H9 (cell line): ENCODE data around the gene SLC48A1. TPM values are rescaled to one million over a fixed set of nuclear protein-coding genes. Genes with fewer than 3 reads are reported as not detected.
A peak's percentile ranks its signal among the peaks of the same experiment; 100 is the strongest.

Source experiments
- DNase-seq: peaks from one replicate; pipeline ENCODE4 v3.0.0-alpha.2; 2017
- H2AFZ ChIP-seq: one replicate; pipeline ENCODE4 v1.6.1; 2013; ENCODE audit warnings: mild to moderate bottlenecking, low read length, control low read depth, moderate library complexity
- H2AK5ac ChIP-seq: 2 replicates; pipeline ENCODE4 v1.6.1; 2013; ENCODE audit warnings: low read length, control low read depth, mixed read lengths; ENCODE audit not compliant: insufficient read length
- H2BK120ac ChIP-seq: one replicate; pipeline ENCODE4 v1.6.1; 2013; ENCODE audit warnings: low read depth, mild to moderate bottlenecking, low read length, control low read depth, inconsistent platforms; ENCODE audit not compliant: poor library complexity, severe bottlenecking
- H2BK12ac ChIP-seq: 2 replicates; pipeline ENCODE4 v1.6.1; 2013; ENCODE audit warnings: low read length, control low read depth, mixed read lengths, low read depth; ENCODE audit not compliant: insufficient read length
- H2BK15ac ChIP-seq: 2 replicates; pipeline ENCODE4 v1.6.1; 2013; ENCODE audit warnings: low read depth, low read length, control low read depth
- H2BK20ac ChIP-seq: one replicate; pipeline ENCODE4 v1.6.1; 2013; ENCODE audit warnings: low read depth, mild to moderate bottlenecking, low read length, control low read depth, inconsistent platforms; ENCODE audit not compliant: poor library complexity, severe bottlenecking
- H2BK5ac ChIP-seq: 2 replicates; pipeline ENCODE4 v1.6.1; 2013; ENCODE audit warnings: low read length, control low read depth, mixed read lengths; ENCODE audit not compliant: insufficient read length
- H3K14ac ChIP-seq: 2 replicates; pipeline ENCODE4 v1.6.1; 2013; ENCODE audit warnings: low read length, control low read depth; ENCODE audit not compliant: insufficient read depth
- H3K18ac ChIP-seq: 2 replicates; pipeline ENCODE4 v1.6.1; 2013; ENCODE audit warnings: low read depth, mild to moderate bottlenecking, mixed read lengths, low read length, control low read depth; ENCODE audit not compliant: insufficient read length
- H3K23ac ChIP-seq: 2 replicates; pipeline ENCODE4 v1.6.1; 2013; ENCODE audit warnings: low read length, control low read depth, mixed read lengths, low read depth; ENCODE audit not compliant: insufficient read length
- H3K23me2 ChIP-seq: 2 replicates; pipeline ENCODE4 v1.6.1; 2013; ENCODE audit warnings: low read depth, mild to moderate bottlenecking, mixed read lengths, low read length, control low read depth; ENCODE audit not compliant: insufficient read length, poor library complexity, severe bottlenecking
- H3K27ac ChIP-seq: 2 replicates; pipeline ENCODE4 v1.5.1; 2013; ENCODE audit warnings: low read length, control low read depth, mixed read lengths, low read depth; ENCODE audit not compliant: insufficient read length
- H3K27me3 ChIP-seq: 2 replicates; pipeline ENCODE4 v1.6.1; 2013; ENCODE audit warnings: low read length, control low read depth, inconsistent platforms; ENCODE audit not compliant: insufficient read depth
- H3K4ac ChIP-seq: 2 replicates; pipeline ENCODE4 v1.6.1; 2013; ENCODE audit warnings: low read depth, mild to moderate bottlenecking, control low read depth, inconsistent platforms, low read length, moderate library complexity
- H3K4me1 ChIP-seq: 2 replicates; pipeline ENCODE4 v1.6.1; 2013; ENCODE audit warnings: low read length, control low read depth, inconsistent platforms; ENCODE audit not compliant: insufficient read depth
- H3K4me2 ChIP-seq: 2 replicates; pipeline ENCODE4 v1.6.1; 2013; ENCODE audit warnings: low read length, control low read depth, mixed read lengths; ENCODE audit not compliant: insufficient read length, insufficient read depth
- H3K56ac ChIP-seq: 2 replicates; pipeline ENCODE4 v1.6.1; 2013; ENCODE audit warnings: low read depth, mild to moderate bottlenecking, mixed read lengths, low read length, control low read depth; ENCODE audit not compliant: insufficient read length
- H3K79me1 ChIP-seq: 2 replicates; pipeline ENCODE4 v1.6.1; 2013; ENCODE audit warnings: low read depth, mild to moderate bottlenecking, moderate library complexity, low read length, control low read depth, inconsistent platforms; ENCODE audit not compliant: insufficient read depth, poor library complexity, severe bottlenecking
- H3K79me2 ChIP-seq: 2 replicates; pipeline ENCODE4 v1.6.1; 2013; ENCODE audit warnings: low read length, control low read depth, inconsistent platforms; ENCODE audit not compliant: insufficient read depth
- H3K9ac ChIP-seq: 2 replicates; pipeline ENCODE4 v1.6.1; 2013; ENCODE audit warnings: low read length, control low read depth, mixed read lengths; ENCODE audit not compliant: insufficient read length; ENCODE audit errors: extremely low read depth
- H3K9me3 ChIP-seq: one replicate; pipeline ENCODE4 v1.6.1; 2013; ENCODE audit warnings: low read depth, low read length, inconsistent platforms; ENCODE audit not compliant: control insufficient read depth
- H3T11ph ChIP-seq: one replicate; pipeline ENCODE4 v1.6.1; 2013; ENCODE audit warnings: mild to moderate bottlenecking, low read length, control low read depth, inconsistent platforms
- H4K20me1 ChIP-seq: one replicate; pipeline ENCODE4 v1.6.1; 2013; ENCODE audit not compliant: control insufficient read depth, insufficient read length, insufficient read depth
- H4K5ac ChIP-seq: 2 replicates; pipeline ENCODE4 v1.6.1; 2013; ENCODE audit warnings: low read depth, mild to moderate bottlenecking, mixed read lengths, low read length, control low read depth; ENCODE audit not compliant: insufficient read length
- H4K8ac ChIP-seq: replicated peaks from 2 replicates; pipeline ENCODE4 v1.6.1; 2013; ENCODE audit warnings: low read length, control low read depth, mixed read lengths, low read depth; ENCODE audit not compliant: insufficient read length
- H4K91ac ChIP-seq: 2 replicates; pipeline ENCODE4 v1.6.1; 2013; ENCODE audit warnings: low read depth, mild to moderate bottlenecking, moderate library complexity, mixed read lengths, low read length, control low read depth; ENCODE audit not compliant: insufficient read length
- H3K27ac Mint-ChIP-seq, 3 experiments: 2 replicates in 2 of 3; 3 replicates in 1 of 3; pipeline ENCODE4 v1.8.0; 2020 to 2021; ENCODE audit warnings: mixed read lengths in 3 of 3, mild to moderate bottlenecking in 1 of 3, moderate library complexity in 1 of 3
- H3K27me3 Mint-ChIP-seq: 2 replicates; pipeline ENCODE4 v1.8.0; 2021; ENCODE audit warnings: low read depth, mild to moderate bottlenecking, moderate library complexity, mixed read lengths
- H3K36me3 Mint-ChIP-seq, 3 experiments: 2 replicates in 2 of 3; 3 replicates in 1 of 3; pipeline ENCODE4 v1.8.0; 2020 to 2021; ENCODE audit warnings: low read depth in 3 of 3, mixed read lengths in 3 of 3; ENCODE audit not compliant: insufficient read depth in 1 of 3
- H3K4me1 Mint-ChIP-seq, 2 experiments: 2 replicates each; pipeline ENCODE4 v1.8.0; 2020; ENCODE audit warnings: mixed read lengths in 2 of 2
- H3K4me3 Mint-ChIP-seq, 2 experiments: 2 replicates in 1 of 2; 3 replicates in 1 of 2; pipeline ENCODE4 v1.8.0; 2020 to 2021; ENCODE audit warnings: mild to moderate bottlenecking in 2 of 2, mixed read lengths in 2 of 2, moderate library complexity in 1 of 2
- H3K9me3 Mint-ChIP-seq, 2 experiments: 2 replicates in 1 of 2; 3 replicates in 1 of 2; pipeline ENCODE4 v1.8.0; 2020; ENCODE audit warnings: mild to moderate bottlenecking in 2 of 2, mixed read lengths in 2 of 2, moderate library complexity in 1 of 2
- WGBS: extraction: QIAGEN DNeasy Blood & Tissue Kit; methylation state at CpG from one replicate; pipeline ENCODE4 v1.1.7; 2013; ENCODE audit warnings: missing lambda C conversion rate, low lambda C conversion rate, mixed read lengths; ENCODE audit not compliant: insufficient read length; ENCODE audit errors: extremely low coverage; 5-methylcytosine and 5-hydroxymethylcytosine counted together
- total RNA-seq: library from RNA; stranded (reverse); gene quantifications from 2 replicates; pipeline ENCODE4 v1.2.1, GENCODE V29; 2021
- TF ChIP-seq, protein P1 (sequence below): fragments of 200-600 bp; sonication (generic); conservative IDR thresholded peaks from 3 replicates; pipeline ENCODE4 v1.8.0; 2021; ENCODE audit warnings: antibody characterized with exemption, mild to moderate bottlenecking

Gene SLC48A1
- total RNA-seq, 1 experiment from 2014 or later: 10.6 TPM

DNA sequence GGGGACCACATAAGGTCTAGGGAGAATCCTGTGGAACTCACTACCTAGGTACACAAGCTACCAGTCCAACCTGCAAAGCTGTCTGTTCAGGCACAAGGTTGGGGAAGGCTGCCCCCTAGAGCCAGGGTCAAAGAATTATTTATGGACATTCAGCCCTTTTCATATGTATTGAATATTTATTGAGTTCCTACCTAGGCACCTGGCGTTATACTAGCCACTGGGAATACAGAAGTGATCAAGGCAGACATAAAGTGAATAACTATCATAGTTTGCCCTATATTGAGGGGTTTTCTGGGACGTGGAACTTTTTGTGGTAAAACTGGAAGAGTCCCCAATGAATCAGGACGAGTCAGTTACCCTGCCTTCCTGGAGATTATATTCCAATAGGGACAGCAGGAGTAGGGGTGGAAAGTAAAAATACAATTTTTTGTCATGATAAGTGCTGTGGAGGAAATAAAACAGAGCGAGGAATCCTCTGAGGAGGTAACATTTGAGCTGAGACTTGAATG is 5.8 kb upstream of the SLC48A1 start:
- Histone ChIP-seq H4K5ac (no peak overlapping the region), H3K4me1 (peaks cover 6% of the 10 kb centered on the region), H3K27ac (no peak overlapping the region), H3K18ac (no peak overlapping the region), H2BK20ac (no peak overlapping the region), H3K4me2 (no peak overlapping the region), H4K8ac (no peak overlapping the region), H2BK12ac (no peak overlapping the region), H4K20me1 (peaks cover 3% of the 10 kb centered on the region), H3K9ac (no peak overlapping the region), H3K56ac (no peak overlapping the region), H3K79me1 (no peaks in the 10 kb centered on the region), H2AFZ (no peak overlapping the region), H3K23ac (no peak overlapping the region), H3K23me2 (no peaks in the 10 kb centered on the region), H3K79me2 (no peaks in the 10 kb centered on the region), H4K91ac (no peak overlapping the region), H2BK120ac (no peak overlapping the region), H3K9me3 (no peaks in the 10 kb centered on the region), H3K14ac (no peak overlapping the region), H2BK15ac (no peak overlapping the region), H3K27me3 (no peaks in the 10 kb centered on the region), H2AK5ac (no peak overlapping the region), H2BK5ac (no peak overlapping the region), H3T11ph (no peak overlapping the region), H3K4ac (no peak overlapping the region)
- H3K9me3 Mint-ChIP-seq: no peaks in the 10 kb centered on the region
- peak overlapping the region in 1 of 3 experiments; percentile 56; a peak in 3 of 7 replicates for H3K27ac Mint-ChIP-seq
- WGBS: no CpG with 5 or more reads among the region's 4 CpGs
- TF ChIP-seq, protein P1, sequence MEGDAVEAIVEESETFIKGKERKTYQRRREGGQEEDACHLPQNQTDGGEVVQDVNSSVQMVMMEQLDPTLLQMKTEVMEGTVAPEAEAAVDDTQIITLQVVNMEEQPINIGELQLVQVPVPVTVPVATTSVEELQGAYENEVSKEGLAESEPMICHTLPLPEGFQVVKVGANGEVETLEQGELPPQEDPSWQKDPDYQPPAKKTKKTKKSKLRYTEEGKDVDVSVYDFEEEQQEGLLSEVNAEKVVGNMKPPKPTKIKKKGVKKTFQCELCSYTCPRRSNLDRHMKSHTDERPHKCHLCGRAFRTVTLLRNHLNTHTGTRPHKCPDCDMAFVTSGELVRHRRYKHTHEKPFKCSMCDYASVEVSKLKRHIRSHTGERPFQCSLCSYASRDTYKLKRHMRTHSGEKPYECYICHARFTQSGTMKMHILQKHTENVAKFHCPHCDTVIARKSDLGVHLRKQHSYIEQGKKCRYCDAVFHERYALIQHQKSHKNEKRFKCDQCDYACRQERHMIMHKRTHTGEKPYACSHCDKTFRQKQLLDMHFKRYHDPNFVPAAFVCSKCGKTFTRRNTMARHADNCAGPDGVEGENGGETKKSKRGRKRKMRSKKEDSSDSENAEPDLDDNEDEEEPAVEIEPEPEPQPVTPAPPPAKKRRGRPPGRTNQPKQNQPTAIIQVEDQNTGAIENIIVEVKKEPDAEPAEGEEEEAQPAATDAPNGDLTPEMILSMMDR: peak; percentile 81
- DNase-seq: peak; percentile 84
- H3K36me3 Mint-ChIP-seq: no peaks in the 10 kb centered on the region; a peak in 1 of 7 replicates
- peaks cover 2% of the 10 kb centered on the region; the same call in 1 of the 2 replicates for H3K27me3 Mint-ChIP-seq
- H3K4me1 Mint-ChIP-seq: peaks cover 13 to 16% of the 10 kb centered on the region in 2 experiments
- H3K4me3 Mint-ChIP-seq: no peak overlapping the region
